ENCODE measurements around the gene REEP1. TPM values are rescaled to one million over a fixed set of nuclear protein-coding genes. Genes with fewer than 3 reads are reported as not detected.

REEP1 gene
- total RNA-seq, 4 donors from 2014 or later: 46.1 to 95.1 (median 74.9) TPM

GRCh38 chr2:86335865-86336674 is 1.4 kb downstream of the REEP1 start:
- peak overlapping the region; percentile 73 to 88 (median 80) for H3K4me3 ChIP-seq
- intact Hi-C loops (cut with DNase I): no loop called here
- peaks cover 16 to 58% (median 50%) of the 10 kb centered on the region in 4 donors for H3K4me1 ChIP-seq
- peaks cover 0 to 3% (median 1%) of the 10 kb centered on the region in 4 donors for H3K9me3 ChIP-seq
- TF ChIP-seq EP300 (IDR thresholded peaks at IDR 0.05): no peak
- TF ChIP-seq POLR2AphosphoS5 (IDR thresholded peaks at IDR 0.05): no peak
- TF ChIP-seq POLR2A (IDR thresholded peaks at IDR 0.05; ENCODE audit: low read depth): no peak
- TF ChIP-seq CTCF (IDR thresholded peaks at IDR 0.05): no peak
- H3K27me3 ChIP-seq: peaks cover 0 to 28% (median 0%) of the 10 kb centered on the region in 4 donors
- no peak for DNase-seq (ENCODE audit: extremely low spot score)
- 38% methylated on average over 12 of the region's 15 CpGs for WGBS
- H3K27ac ChIP-seq (replicated peaks in 1 of 4): peak overlapping the region; percentile 84 to 88 (median 85)
- H3K36me3 ChIP-seq: no peaks in the 10 kb centered on the region

- WGBS: 26% methylated on average over 2 of the region's 2 CpGs
- H3K4me1 ChIP-seq: peaks cover 16 to 70% (median 51%) of the 10 kb centered on the region in 4 donors
- intact Hi-C loops (cut with DNase I): no loop called here
Measured at GRCh38 chr2:86333378-86333777, 4.0 kb downstream of the REEP1 start.

GRCh38 chr2:86332654-86333053 is 4.8 kb downstream of the REEP1 start:
- H3K9me3 ChIP-seq: no peaks in the 10 kb centered on the region
- intact Hi-C loops (cut with DNase I): no loop called here
- TF ChIP-seq POLR2AphosphoS5 (IDR thresholded peaks at IDR 0.05) (no peak), EP300 (IDR thresholded peaks at IDR 0.05) (no peak), POLR2A (IDR thresholded peaks at IDR 0.05; ENCODE audit: low read depth) (no peak), CTCF (IDR thresholded peaks at IDR 0.05) (no peak)

More at GRCh38 chr2:86333378-86333777, 4.0 kb downstream of the REEP1 start:
- Histone ChIP-seq H3K4me3 (no peak overlapping the region), H3K27me3 (peaks cover 0 to 20% (median 0%) of the 10 kb centered on the region in 4 donors), H3K27ac (replicated peaks in 1 of 4) (no peak overlapping the region), H3K9me3 (no peaks in the 10 kb centered on the region), H3K36me3 (no peaks in the 10 kb centered on the region)
- no peak for TF ChIP-seq CTCF (IDR thresholded peaks at IDR 0.05)
- no peak for TF ChIP-seq POLR2A (IDR thresholded peaks at IDR 0.05; ENCODE audit: low read depth)
- no peak for TF ChIP-seq POLR2AphosphoS5 (IDR thresholded peaks at IDR 0.05)
- no peak for DNase-seq (ENCODE audit: extremely low spot score)

GRCh38 chr2:86331384-86331783 is 6.0 kb downstream of the REEP1 start:
- no peak for TF ChIP-seq POLR2A (IDR thresholded peaks at IDR 0.05; ENCODE audit: low read depth)
- TF ChIP-seq EP300 (IDR thresholded peaks at IDR 0.05): no peak
- no peak for TF ChIP-seq CTCF (IDR thresholded peaks at IDR 0.05)
- TF ChIP-seq POLR2AphosphoS5 (IDR thresholded peaks at IDR 0.05): no peak
- intact Hi-C loops (cut with DNase I): no loop called here
- WGBS: 85% methylated on average over 3 of the region's 3 CpGs
- Histone ChIP-seq H3K4me3 (no peak overlapping the region), H3K27ac (replicated peaks in 1 of 4) (no peak overlapping the region), H3K9me3 (no peaks in the 10 kb centered on the region), H3K27me3 (peaks cover 0 to 3% (median 0%) of the 10 kb centered on the region in 4 donors), H3K36me3 (no peaks in the 10 kb centered on the region), H3K4me1 (peaks cover 13 to 66% (median 58%) of the 10 kb centered on the region in 4 donors)
- no peak for DNase-seq (ENCODE audit: extremely low spot score)

More at GRCh38 chr2:86332654-86333053, 4.8 kb downstream of the REEP1 start:
- WGBS: 100% methylated on average over 1 of the region's 1 CpG
- no peak for DNase-seq (ENCODE audit: extremely low spot score)
- Histone ChIP-seq H3K4me1 (peaks cover 17 to 70% (median 52%) of the 10 kb centered on the region in 4 donors), H3K4me3 (no peak overlapping the region), H3K27me3 (peaks cover 0 to 13% (median 0%) of the 10 kb centered on the region in 4 donors), H3K36me3 (no peaks in the 10 kb centered on the region), H3K27ac (replicated peaks in 1 of 4) (no peak overlapping the region)

Data from esophagus muscularis mucosa (tissue), 4 donors.